MM.1S (cell line): ENCODE results near the gene KCNK13.

Experiments
- DNase-seq: peaks from one replicate; pipeline ENCODE4 v3.0.0-alpha.2; 2015
- H2AFZ ChIP-seq: fragments of 300-600 bp; sonication (generic); 2 replicates; pipeline ENCODE4 v1.6.0; 2016; ENCODE audit warnings: antibody characterized with exemption, low read length
- H3F3A ChIP-seq: fragments of 300-600 bp; sonication (generic); 2 replicates; pipeline ENCODE4 v1.6.1; 2016; ENCODE audit warnings: mild to moderate bottlenecking, antibody characterized with exemption, low read length, moderate library complexity, mixed read lengths; ENCODE audit not compliant: insufficient read depth
- H3K27ac ChIP-seq: fragments of 300-600 bp; sonication (generic); 2 replicates; pipeline ENCODE4 v1.5.1; 2016; ENCODE audit warnings: mild to moderate bottlenecking, low read length
- H3K27me3 ChIP-seq: fragments of 300-600 bp; sonication (generic); replicated peaks from 2 replicates; pipeline ENCODE4 v1.6.0; 2016; ENCODE audit warnings: low read length; ENCODE audit not compliant: insufficient read depth
- H3K36me3 ChIP-seq: fragments of 300-600 bp; sonication (generic); replicated peaks from 2 replicates; pipeline ENCODE4 v1.6.1; 2016; ENCODE audit warnings: mild to moderate bottlenecking, low read length, mixed read lengths; ENCODE audit not compliant: insufficient read depth
- H3K4me1 ChIP-seq: fragments of 300-600 bp; sonication (generic); 2 replicates; pipeline ENCODE4 v1.6.1; 2016; ENCODE audit warnings: low read length, mixed read lengths
- H3K4me2 ChIP-seq: fragments of 300-600 bp; sonication (generic); 2 replicates; pipeline ENCODE4 v1.6.0; 2016; ENCODE audit warnings: low read depth, low read length
- H3K4me3 ChIP-seq: fragments of 300-600 bp; sonication (generic); 2 replicates; pipeline ENCODE4 v1.5.1; 2016; ENCODE audit warnings: low read length, mixed read lengths
- H3K79me2 ChIP-seq: fragments of 300-600 bp; sonication (generic); 2 replicates; pipeline ENCODE4 v1.6.1; 2016; ENCODE audit warnings: mixed run types, low read length, mixed read lengths
- H3K9ac ChIP-seq: fragments of 300-600 bp; sonication (generic); 2 replicates; pipeline ENCODE4 v1.6.1; 2016; ENCODE audit warnings: low read length, mixed read lengths
- H3K9me2 ChIP-seq: fragments of 300-600 bp; sonication (generic); replicated peaks from 2 replicates; pipeline ENCODE4 v1.6.1; 2016; ENCODE audit warnings: mild to moderate bottlenecking, low read length, mixed read lengths; ENCODE audit not compliant: insufficient read depth
- H3K9me3 ChIP-seq: fragments of 300-600 bp; sonication (generic); replicated peaks from 2 replicates; pipeline ENCODE4 v1.6.1; 2016; ENCODE audit warnings: mild to moderate bottlenecking, low read length, mixed read lengths; ENCODE audit not compliant: insufficient read depth
- H4K20me1 ChIP-seq: fragments of 300-600 bp; sonication (generic); 2 replicates; pipeline ENCODE4 v1.6.1; 2016; ENCODE audit warnings: mild to moderate bottlenecking, low read length, moderate library complexity, mixed read lengths; ENCODE audit not compliant: insufficient read depth
- EZH2 ChIP-seq: fragments of 300-600 bp; sonication (generic); optimal IDR thresholded peaks from 2 replicates; pipeline ENCODE3; 2017; ENCODE audit warnings: low read depth, mild to moderate bottlenecking, antibody characterized with exemption, low read length, mixed read lengths
- EZH2phosphoT487 ChIP-seq: fragments of 300-600 bp; sonication (generic); IDR thresholded peaks from 2 replicates; pipeline ENCODE4 v1.6.1; 2018; ENCODE audit warnings: antibody characterized with exemption, low read length
- TF ChIP-seq, protein P1 (sequence below): fragments of 300-600 bp; sonication (generic); IDR thresholded peaks from 2 replicates; pipeline ENCODE4 v1.5.1; 2016; ENCODE audit warnings: antibody characterized with exemption, low read length, mixed read lengths

Gene KCNK13

DNA sequence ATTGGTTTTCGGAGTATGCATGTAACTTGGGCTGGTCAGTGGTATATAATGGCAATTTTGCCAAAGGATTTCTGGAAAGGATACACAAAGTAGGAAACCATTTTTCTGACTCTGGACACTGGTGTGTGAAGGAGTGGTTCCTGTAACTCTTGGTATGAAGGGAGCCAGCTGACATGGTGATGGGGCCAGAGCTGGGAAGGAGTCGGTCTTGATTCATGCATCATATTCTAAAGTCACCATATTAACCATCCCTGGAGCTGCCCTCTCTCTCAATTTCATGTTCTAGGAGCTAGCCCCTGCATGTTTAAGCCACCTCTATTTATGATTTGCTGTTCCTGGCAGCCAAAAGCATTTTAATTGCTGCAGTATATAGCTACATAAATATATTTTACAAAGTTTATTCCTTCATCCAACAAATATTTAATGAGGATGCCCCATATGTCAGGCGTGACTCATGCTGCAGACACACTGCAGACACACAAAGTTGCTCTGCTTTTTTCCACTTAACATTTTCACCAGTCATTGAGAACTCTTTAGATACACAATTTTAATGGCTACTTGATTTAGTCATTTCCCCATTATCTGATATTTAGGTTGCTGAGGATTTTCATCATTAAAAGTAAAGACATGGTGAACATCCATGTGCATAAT, 115.9 kb downstream of the KCNK13 start:
- no peak overlapping the region for H3K9ac ChIP-seq
- H3K9me2 ChIP-seq: no peaks in the 10 kb centered on the region

DNA sequence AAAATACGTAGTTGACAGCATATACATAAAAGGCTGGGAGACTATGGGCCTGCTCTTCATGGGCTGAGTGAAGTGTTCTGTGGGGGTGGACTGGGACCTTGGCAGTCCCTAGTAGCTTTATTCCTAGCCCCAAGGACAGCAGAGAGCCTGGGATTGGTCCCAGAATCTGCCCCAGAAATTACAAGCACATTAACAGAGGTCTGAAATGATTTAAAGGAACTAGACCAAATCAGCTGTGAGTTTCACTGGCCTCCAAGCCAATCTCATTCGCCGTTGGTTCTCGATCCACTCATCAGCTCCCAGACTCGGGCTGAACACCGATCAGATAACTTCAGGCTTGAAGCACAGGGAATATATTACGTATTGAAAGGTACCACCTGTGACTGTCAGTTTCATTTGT, 117.6 kb downstream of the KCNK13 start:
- Histone ChIP-seq H3K27me3 (no peaks in the 10 kb centered on the region), H3K9me2 (no peaks in the 10 kb centered on the region), H3K4me3 (no peak overlapping the region), H3K4me2 (no peak overlapping the region), H3K9ac (no peak overlapping the region), H4K20me1 (no peaks in the 10 kb centered on the region), H3K9me3 (no peaks in the 10 kb centered on the region), H2AFZ (no peak overlapping the region), H3K27ac (no peak overlapping the region), H3K79me2 (no peaks in the 10 kb centered on the region), H3K36me3 (no peaks in the 10 kb centered on the region), H3F3A (no peaks in the 10 kb centered on the region), H3K4me1 (no peaks in the 10 kb centered on the region)
- DNase-seq: no peak
- TF ChIP-seq EZH2: no peak
- no peak for TF ChIP-seq EZH2phosphoT487
- TF ChIP-seq, protein P1, sequence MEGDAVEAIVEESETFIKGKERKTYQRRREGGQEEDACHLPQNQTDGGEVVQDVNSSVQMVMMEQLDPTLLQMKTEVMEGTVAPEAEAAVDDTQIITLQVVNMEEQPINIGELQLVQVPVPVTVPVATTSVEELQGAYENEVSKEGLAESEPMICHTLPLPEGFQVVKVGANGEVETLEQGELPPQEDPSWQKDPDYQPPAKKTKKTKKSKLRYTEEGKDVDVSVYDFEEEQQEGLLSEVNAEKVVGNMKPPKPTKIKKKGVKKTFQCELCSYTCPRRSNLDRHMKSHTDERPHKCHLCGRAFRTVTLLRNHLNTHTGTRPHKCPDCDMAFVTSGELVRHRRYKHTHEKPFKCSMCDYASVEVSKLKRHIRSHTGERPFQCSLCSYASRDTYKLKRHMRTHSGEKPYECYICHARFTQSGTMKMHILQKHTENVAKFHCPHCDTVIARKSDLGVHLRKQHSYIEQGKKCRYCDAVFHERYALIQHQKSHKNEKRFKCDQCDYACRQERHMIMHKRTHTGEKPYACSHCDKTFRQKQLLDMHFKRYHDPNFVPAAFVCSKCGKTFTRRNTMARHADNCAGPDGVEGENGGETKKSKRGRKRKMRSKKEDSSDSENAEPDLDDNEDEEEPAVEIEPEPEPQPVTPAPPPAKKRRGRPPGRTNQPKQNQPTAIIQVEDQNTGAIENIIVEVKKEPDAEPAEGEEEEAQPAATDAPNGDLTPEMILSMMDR: no peak

More for the DNA sequence above, 115.9 kb downstream of the KCNK13 start:
- Histone ChIP-seq H3F3A (no peaks in the 10 kb centered on the region), H3K4me2 (no peak overlapping the region), H3K27me3 (no peaks in the 10 kb centered on the region), H3K36me3 (no peaks in the 10 kb centered on the region), H4K20me1 (no peaks in the 10 kb centered on the region), H3K79me2 (no peaks in the 10 kb centered on the region), H3K4me3 (no peak overlapping the region), H3K9me3 (no peaks in the 10 kb centered on the region), H3K27ac (no peak overlapping the region), H3K4me1 (no peaks in the 10 kb centered on the region), H2AFZ (no peak overlapping the region)
- no peak for DNase-seq
- TF ChIP-seq EZH2phosphoT487 (no peak), EZH2 (no peak)
- TF ChIP-seq, protein P1: no peak

DNA sequence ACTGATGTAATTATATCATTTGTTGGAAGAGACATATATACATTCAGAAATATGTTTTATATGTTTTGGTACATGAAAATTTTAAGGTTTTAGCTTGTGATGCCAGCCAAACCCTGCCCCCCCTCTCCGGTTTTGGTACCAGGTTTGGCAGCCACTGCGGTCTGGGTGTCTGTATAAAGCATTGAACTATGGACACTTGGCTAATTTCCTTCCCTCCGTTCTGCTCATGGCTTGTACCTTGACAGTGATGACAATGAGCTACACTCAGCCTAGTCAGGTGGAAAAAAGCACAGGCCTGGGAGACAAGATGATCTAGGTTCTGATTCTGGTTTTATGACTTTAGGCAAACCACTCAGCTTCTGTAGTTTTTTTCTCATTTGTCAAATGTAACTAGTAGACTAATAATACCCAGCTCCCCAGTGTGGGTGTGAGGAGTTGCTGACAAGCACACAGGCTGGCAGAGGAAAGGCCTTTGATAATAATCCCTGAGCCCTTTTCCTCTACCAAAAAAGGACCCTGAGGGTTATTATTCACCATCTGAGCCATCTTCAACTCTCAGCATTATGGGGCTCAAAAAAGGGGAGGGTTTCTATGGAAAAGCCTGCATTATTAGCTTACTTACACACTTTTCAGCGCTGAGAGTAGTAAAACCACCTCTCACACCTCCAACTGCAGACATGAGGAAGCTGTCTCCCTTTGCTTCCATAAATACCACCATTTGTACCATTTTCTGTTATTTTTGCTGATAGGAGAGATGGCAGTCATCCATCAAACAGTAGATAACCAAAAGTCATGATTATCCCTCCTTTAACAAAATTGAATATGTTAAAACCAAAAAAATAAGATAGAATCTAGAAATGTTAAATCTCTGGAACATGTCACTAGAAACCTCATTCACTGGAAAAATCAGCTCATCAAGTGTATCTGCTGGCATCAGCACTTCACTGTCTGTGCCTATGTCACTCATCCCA, 118.3 kb downstream of the KCNK13 start:
- DNase-seq: no peak
- Histone ChIP-seq H2AFZ (no peak overlapping the region), H3K9me2 (no peaks in the 10 kb centered on the region), H4K20me1 (no peaks in the 10 kb centered on the region), H3K9me3 (no peaks in the 10 kb centered on the region), H3K79me2 (no peaks in the 10 kb centered on the region), H3K9ac (no peak overlapping the region), H3K27ac (no peak overlapping the region), H3F3A (no peaks in the 10 kb centered on the region), H3K4me1 (no peaks in the 10 kb centered on the region), H3K36me3 (no peaks in the 10 kb centered on the region), H3K4me3 (no peak overlapping the region), H3K27me3 (no peaks in the 10 kb centered on the region), H3K4me2 (no peak overlapping the region)
- TF ChIP-seq, protein P1: no peak
- TF ChIP-seq EZH2phosphoT487 (no peak), EZH2 (no peak)
